ENCODE data around the gene WFIKKN1.
A peak's percentile ranks its signal among the peaks of the same experiment; 100 is the strongest.

The WFIKKN1 gene

GRCh38 chr16:637081-638018 lies 6.6 kb downstream of the WFIKKN1 start (continued):
- TF ChIP-seq ZSCAN4 (tag by site-specific recombination; IDR thresholded peaks at IDR 0.05) (no peak), ZNF624 (tag by site-specific recombination; IDR thresholded peaks at IDR 0.05) (no peak), ZSCAN30 (tag by site-specific recombination; IDR thresholded peaks at IDR 0.05) (no peak), ZNF223 (tag by site-specific recombination; IDR thresholded peaks at IDR 0.05) (no peak), ZNF677 (tag by site-specific recombination; IDR thresholded peaks at IDR 0.05) (no peak), ZNF133 (tag by site-specific recombination; IDR thresholded peaks at IDR 0.05) (no peak), ZBTB26 (tag by site-specific recombination; optimal IDR thresholded peaks at IDR 0.05) (no peak), ZNF146 (tag by site-specific recombination; IDR thresholded peaks at IDR 0.05) (no peak), ZNF266 (tag by site-specific recombination; IDR thresholded peaks at IDR 0.05; ENCODE audit: low read depth) (no peak), ZNF335 (tag by site-specific recombination; conservative IDR thresholded peaks at IDR 0.05) (peak; percentile 18; the same call in 1 of the 2 replicates), ZNF518A (tag by site-specific recombination; conservative IDR thresholded peaks at IDR 0.05; ENCODE audit: low read depth) (no peak), GLI4 (tag by site-specific recombination; IDR thresholded peaks at IDR 0.05) (no peak), ZNF488 (tag by site-specific recombination; IDR thresholded peaks at IDR 0.05) (no peak), ZNF837 (tag by site-specific recombination; IDR thresholded peaks at IDR 0.05) (no peak), ZBTB17 (tag by site-specific recombination; IDR thresholded peaks at IDR 0.05) (no peak), PRDM6 (tag by site-specific recombination; IDR thresholded peaks at IDR 0.05) (no peak), KLF1 (tag by site-specific recombination; IDR thresholded peaks at IDR 0.05) (peak; percentile 69), KLF9 (tag by site-specific recombination; IDR thresholded peaks at IDR 0.05; ENCODE audit: low read depth) (0 out of 2 replicates have a peak, but pooled peaks have one; percentile 4), ZNF660 (tag by site-specific recombination; IDR thresholded peaks at IDR 0.05) (no peak), ZNF174 (tag by site-specific recombination; IDR thresholded peaks at IDR 0.05) (no peak), OVOL3 (tag by site-specific recombination; IDR thresholded peaks at IDR 0.05) (no peak), ZBTB10 (tag by site-specific recombination; IDR thresholded peaks at IDR 0.05) (peak; percentile 63; the same call in 1 of the 2 replicates), ZBTB7A (tag by site-specific recombination; IDR thresholded peaks at IDR 0.05; ENCODE audit: low read depth) (no peak), ZBTB8A (tag by site-specific recombination; IDR thresholded peaks at IDR 0.05) (peak; percentile 82), ZFP69B (tag by site-specific recombination; IDR thresholded peaks at IDR 0.05) (no peak), ZNF792 (tag by site-specific recombination; IDR thresholded peaks at IDR 0.05) (no peak), FEZF1 (tag by site-specific recombination; IDR thresholded peaks at IDR 0.05) (no peak)

All from HEK293 (cell line).